Stimulated activated CD4-positive, alpha-beta T cell treated with anti-CD3 and anti-CD28 coated beads, TNF-alpha, amount 100 ng/mL, for 1 hour (primary cell): ENCODE data around the gene BCAS3.
"Not testable (repeated sequence)": the region's sequence is repeated elsewhere in the genome, so short reads cannot be mapped to it uniquely, and the experiment has no call there.

Experiments used
- DNase-seq, 3 donors: peaks; one replicate each; pipeline ENCODE4 v3.0.0-alpha.2; 2020; ENCODE audit warnings: low read depth in 3 of 3, low spot score in 1 of 3

The BCAS3 gene

DNA sequence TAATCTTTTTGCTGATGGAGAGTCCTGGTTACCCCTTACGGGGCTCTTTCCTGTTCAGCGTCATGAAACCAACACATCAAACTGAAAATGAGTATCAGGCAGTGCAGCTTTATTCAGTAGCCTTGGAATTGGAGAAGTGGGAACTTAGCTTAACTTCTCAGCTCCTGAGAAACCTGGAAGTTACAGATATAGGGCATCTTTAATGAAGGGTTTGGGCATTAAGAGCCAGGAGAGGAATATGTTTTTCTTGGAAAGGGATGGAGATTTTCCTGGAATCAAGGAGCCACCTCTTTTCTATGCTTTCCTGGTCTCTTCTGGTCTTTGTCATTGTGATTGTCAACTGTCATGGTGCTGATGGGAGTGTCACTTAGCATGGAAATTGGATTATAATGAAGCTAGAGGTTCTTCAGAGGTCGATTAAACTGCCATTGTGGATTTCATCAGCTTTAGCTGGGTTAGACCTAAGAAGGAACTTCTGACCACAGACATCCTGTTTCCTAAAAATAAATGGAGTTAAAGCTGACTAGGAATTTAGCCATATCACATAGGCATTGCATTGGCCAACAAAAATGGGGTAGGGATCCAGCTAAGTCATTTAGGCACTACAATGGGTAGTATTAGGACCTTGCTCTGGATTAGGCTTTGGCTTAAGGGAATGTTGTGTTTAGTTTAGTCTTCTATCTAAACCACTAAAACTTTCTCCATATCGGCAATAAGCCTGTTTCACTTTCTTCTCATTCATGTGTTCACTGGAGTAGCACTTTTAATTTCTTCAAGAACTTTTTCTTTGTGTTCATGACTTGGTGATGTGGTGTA, 186.4 kb downstream of the BCAS3 start:
- DNase-seq: no peak

DNA sequence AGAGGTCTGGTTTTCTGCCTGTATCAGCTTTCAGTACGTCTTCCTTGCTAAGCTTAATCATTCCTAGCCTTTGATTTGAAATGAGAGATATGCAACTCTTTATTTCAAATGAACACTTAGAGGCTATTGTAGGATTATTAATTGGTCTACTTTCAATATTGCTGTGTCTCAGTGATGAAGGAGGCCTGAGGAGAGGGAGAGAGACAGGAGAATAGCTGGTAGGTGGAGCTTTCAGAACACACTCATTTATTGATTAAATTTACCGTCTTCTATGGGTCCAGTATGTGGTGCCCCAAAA, 187.0 kb downstream of the BCAS3 start:
- DNase-seq: no peak

DNA sequence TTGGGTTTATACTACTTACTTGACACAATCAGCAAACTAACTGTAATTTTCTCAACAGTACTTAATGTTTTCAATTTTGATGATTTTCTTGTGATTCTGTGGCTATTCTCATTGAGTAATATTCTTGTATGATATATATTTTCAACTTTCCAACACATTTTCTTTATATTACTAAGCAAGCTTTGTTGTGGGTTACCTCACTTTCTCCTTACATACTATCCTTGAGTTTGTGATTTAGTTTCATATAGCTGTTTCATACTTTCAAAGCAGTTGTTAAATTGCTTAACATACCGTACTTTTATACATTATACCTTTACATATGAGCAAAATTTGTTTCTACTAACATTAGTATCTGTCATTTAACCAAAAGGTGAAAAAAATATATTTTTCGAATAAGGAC, 197.1 kb downstream of the BCAS3 start:
- DNase-seq: no peak

DNA sequence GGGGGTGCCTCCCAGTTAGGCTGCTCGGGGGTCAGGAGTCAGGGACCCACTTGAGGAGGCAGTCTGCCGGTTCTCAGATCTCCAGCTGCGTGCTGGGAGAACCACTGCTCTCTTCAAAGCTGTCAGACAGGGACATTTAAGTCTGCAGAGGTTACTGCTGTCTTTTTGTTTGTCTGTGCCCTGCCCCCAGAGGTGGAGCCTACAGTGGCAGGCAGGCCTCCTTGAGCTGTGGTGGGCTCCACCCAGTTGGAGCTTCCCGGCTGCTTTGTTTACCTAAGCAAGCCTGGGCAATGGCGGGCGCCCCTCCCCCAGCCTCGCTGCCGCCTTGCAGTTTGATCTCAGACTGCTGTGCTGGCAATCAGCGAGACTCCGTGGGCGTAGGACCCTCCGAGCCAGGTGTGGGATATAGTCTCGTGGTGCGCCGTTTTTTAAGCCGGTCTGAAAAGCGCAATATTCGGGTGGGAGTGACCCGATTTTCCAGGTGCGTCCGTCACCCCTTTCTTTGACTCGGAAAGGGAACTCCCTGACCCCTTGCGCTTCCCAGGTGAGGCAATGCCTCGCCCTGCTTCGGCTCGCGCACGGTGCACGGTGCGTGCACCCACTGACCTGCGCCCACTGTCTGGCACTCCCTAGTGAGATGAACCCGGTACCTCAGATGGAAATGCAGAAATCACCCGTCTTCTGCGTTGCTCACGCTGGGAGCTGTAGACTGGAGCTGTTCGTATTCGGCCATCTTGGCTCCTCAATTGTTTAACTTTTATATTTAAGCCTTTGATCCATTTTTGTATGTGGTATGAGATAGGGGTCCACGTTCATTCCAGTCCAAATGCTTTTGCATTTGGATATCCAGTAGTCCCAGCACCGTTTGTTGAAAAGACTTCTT, 209.3 kb downstream of the BCAS3 start:
- DNase-seq: not testable (repeated sequence)

DNA sequence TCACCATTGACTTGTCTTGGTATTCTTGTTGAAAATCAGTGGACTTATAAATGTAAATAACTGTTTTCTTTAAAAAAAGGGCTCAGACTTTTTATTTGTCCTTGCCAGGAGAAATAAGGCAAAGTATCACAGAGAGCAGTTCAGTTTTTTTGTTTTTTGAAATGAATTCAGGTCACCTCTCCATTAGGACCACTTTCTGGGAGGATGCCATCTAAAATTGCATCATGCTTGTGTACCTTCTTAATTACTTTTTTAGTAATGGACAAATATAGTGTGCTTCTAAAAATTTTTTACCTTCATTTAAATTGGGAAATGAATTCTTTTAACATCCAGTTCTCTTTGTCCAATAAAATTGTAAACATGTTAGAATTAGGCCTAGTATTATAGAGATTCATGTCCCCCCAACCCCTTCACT, 210.0 kb downstream of the BCAS3 start:
- DNase-seq: no peak

DNA sequence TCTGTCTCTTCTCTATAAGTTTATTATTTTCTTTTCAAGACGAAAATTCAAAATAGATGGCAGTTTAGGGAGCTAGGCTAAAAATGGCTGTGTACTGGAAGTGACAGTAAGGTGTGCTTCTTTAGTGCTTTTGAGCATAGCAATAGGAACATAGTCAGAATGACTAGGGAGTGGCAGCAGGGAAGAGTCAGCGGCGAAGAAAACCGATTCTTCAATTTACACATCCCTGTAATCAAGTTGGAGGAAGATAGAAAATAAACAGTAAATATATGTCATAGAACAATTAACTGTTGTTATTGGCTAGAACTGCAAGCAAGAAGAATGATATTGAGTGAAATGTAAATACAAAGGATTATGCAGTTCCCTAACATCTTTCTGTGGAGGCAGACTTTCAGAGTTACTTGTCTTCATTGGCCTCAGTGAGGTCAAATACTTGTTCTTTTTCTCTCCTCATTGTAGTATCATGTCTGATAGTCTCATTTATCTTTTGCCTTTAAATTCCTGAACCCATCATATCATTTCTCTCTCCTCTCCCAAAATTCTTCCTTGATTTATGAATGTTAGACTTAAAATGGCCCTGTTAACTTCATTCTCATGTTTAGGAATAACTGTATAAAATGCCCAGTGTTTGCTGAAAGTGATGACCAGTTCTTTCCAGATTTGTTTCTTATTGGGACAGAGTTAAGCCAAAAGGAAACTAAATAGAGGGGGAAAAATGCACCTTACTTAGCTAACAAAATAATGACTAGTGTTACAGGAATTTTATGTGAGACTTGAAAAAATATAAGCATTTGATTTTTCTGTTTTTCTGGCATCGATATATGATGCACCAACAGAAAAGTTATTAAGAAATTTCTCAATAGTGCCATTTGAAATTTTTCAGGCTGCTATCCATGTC, 211.4 kb downstream of the BCAS3 start:
- DNase-seq: no peak

DNA sequence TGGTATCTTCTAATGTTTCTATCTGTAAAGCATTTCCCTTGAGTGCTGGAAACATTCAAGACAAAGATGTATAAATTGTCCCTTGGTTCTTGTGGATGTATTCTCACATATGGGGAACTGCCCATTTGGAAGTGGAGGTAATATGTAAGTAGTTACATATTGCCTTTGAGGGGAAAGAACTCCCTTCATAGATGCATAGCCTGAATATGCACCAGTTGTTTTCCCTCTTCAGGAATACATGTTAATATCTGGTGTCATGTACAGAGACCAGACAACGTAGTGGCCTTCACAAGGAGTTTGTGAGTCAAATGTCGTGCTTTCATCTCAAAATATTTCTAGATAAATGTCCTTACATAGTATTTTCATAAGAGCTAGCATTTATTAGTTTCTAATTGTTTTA, 213.5 kb downstream of the BCAS3 start:
- no peak for DNase-seq

DNA sequence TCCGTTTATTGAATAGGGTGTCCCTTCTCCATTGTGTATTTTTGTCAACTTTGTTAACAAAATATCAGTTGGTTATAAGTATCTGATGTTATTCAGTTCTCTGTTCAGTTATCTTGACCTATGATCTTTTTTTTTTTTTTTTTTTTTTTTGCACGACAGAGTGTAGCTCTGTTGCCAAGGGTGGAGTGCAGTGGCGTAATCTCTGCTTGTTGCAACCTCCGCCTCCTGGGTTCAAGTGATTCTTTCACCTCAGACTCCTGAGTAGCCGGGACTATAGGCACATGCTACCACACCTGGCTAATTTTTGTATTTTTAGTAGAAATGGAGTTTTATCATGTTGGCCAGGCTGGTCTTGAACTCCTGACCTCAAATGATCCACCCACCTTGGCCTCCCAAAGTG, 215.8 kb downstream of the BCAS3 start:
- no peak for DNase-seq

DNA sequence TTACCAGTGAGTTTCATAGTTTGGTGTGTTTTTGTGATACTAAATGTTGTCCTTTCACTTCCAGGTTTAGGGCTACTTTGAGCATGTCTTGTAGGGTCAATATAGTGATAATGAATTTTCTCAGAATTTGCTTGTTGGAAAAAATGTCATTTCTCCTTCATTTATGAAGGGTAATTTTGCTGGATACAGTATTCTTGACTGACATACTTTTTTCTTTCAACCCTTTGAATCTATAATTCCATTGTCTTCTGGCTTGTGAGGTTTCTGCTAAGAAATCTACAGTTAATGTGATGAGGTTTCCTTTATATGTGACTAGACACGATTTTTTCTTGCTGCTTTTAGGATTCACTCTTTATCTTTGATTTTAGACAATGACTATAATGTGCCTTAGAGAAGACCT, 219.3 kb downstream of the BCAS3 start:
- no peak for DNase-seq

DNA sequence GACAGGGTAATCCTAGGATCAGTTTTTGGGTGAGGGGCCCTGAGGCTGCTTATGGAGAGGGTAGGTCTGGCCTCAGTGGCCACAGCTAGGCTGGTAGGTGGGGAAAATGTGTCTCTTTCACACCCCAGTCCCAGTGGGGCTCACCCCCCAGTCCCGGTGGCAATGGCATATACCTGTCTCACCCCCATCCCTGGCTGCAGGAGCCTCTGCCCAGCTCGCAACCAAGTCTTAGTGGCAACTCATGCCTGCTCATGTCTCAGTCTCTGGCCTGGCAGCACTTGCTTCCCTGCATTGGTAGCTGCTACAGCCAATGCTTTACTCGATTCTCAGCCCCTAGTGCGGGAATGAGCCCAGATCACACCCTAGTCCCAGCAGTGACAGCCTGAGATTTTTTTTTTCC, 221.5 kb downstream of the BCAS3 start:
- no peak for DNase-seq

DNA sequence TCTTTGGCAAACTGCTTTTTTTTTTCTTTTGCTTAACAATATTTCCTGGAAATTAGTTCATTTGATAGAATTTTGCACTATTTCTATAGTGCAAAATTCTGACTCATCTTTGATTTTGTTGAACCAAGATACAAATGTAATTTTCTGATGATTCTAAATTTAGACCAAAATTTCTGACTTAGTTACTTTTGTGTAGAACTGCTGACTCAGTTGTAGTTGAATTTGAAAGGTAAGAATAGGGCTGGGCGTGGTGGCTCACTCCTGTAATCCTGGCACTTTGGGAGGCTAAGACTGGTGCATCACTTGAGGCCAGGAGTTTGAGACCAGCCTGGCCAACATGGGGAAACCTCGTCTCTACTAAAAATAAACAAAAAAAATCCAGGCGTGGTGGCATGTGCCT, 223.0 kb downstream of the BCAS3 start:
- DNase-seq: no peak

DNA sequence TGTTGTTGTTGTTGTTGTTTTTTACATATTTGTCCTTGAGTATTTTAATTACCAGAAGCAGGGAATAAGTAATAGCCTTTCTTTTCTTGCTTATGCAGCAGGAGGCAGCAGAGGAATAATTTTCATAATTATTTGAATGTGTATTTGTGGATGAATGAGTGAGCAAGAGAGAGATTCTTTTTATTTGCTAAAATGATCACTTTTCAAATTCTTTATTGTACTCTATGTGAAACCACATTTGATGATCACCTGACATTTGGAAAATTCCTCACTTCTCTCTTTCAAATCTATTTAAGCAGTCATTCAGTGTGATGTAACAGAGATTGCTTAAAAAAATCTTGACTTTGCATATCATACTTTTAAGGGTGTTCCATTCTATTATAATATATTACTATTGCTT, 223.6 kb downstream of the BCAS3 start:
- no peak for DNase-seq

DNA sequence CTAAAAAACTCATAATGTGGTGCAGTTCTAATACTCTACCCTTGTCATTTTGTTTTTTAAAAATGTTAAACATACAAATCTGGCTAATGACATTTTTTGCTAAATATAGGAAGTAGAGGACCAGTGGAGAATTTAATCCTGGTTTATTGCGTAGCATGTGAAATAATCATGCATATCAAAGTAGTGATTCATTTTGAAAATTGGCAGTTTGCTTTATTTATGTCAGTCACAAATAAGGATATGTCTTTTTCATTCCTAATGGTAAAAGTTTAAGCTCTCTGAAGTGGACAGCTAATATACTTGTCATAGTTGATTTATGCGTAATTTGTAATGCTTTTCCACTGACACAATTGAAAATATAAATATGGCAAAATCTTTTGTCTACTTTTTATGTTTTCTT, 224.2 kb downstream of the BCAS3 start:
- DNase-seq: no peak

DNA sequence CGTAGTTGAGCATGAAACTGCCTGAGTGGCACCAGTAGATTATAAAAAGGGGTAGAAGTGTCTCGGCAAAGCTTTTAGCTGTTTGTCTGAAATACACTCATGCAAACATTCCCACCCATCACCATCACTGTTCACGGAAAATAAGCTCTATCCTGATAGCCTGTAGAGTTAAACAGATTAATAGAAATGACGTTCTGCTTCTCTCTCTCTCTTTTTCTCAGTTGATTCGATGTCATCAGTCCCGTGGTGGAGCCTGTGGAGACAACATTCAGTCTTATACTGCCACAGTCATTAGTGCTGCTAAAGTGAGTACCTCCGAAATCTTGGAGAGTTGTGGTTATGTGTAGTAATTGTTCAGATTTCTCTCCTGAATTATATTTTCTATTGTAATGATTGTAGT, 224.7 kb downstream of the BCAS3 start:
- no peak for DNase-seq

DNA sequence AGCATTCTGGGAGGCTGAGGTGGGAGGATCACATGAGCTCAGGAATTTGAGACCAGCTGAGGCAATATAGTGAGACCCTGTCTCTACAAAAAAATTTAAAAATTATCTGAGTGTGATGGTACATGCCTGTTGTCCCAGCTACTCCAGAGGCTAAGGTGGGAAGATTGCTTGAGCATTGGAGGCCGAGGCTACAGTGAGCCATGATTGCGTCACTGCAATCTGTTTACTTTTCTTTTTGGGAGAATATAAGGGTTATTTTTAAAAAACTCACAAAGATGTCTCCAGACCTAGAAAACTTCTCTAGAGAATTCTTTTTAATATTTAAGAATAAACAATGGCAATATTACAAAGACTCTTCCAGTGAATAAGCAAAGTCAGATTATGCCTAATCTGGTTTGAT, 226.9 kb downstream of the BCAS3 start:
- no peak for DNase-seq

DNA sequence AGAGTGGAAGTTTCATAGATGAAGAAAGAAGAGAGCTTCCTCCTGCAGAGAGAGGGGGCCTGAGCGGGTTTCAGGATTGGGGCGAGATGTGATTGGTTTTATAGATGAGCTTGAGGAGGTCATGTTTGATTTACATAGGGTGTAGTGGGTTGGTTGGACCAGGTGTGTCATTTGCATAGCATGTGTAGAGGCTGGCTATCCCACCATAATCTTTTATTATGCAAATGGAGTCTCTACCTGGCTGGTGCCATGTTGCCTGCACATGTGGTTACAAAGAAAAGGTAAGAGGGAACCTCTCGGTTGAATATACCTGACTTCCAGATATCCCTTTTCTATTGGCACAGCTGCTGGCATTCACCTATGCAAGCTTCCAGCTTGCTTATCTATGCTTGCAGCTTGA, 228.1 kb downstream of the BCAS3 start:
- DNase-seq: no peak

DNA sequence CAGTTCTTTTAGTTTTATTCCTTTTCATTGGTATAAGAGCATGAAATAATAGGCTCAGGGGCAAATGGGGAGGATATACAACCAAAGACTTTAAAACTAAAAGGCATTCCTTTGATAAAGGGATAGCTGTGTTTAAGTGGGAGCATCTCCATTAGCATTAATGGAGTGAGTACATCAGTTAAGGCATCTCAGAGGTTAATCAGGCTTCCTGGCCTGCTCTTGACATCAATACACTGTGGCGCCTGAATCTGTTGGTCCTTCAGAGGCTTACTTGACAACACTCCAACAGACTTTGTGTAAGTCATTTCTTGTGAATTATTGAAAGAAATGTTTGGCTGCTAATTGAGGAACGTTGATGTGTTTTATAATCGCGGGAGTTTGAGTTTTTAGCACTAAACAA, 230.7 kb downstream of the BCAS3 start:
- no peak for DNase-seq

DNA sequence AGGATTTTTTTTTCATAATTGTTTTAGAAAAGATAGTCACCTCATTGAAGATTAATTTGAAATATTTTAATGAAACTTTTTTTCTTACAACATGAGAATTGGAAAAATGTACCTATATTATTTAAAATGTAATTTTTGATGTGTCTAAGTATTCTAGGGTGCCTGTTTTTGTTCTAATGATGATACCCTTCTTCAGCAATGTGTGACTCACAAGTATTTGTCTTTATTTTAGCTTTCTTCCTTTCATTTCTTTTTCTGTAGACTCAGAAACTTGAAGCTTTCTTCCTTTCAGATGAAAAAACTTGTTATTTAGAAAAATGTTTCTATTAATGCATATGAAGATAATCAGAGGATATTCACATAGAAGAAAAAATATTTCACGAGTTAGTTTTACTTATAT, 231.8 kb downstream of the BCAS3 start:
- no peak for DNase-seq

DNA sequence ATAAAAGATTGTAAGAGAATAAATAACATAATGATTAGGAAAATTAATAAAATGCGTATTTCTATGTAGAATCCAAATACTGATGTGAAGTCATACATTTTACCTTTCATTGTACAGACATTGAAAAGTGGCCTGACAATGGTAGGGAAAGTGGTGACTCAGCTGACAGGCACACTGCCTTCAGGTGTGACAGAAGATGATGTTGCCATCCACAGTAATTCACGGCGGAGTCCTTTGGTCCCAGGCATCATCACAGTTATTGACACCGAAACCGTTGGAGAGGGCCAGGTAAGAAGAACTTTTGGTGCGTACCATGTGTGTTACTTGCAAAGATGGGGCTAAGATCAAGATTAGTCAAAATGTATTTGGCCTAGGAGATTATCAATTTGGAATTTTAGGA, 232.8 kb downstream of the BCAS3 start:
- no peak for DNase-seq

DNA sequence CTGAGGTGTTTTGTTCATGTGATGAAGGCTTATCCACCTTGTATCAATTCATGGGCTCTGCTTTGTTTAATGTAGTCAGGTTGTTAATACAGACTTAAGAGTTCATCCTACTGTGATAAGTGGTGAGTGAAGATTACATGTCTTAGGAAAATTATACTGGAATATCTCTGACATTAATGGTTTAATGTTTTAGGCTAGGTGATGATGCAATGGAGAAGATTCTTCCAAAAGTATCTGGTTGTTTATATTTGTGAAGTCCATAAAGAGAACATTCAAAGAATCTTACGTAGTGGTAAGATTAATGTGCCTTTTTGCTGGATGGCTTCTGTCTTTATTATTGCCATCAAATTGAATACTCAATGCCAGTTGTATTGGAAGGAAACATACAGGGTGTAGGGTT, 236.4 kb downstream of the BCAS3 start:
- no peak for DNase-seq

DNA sequence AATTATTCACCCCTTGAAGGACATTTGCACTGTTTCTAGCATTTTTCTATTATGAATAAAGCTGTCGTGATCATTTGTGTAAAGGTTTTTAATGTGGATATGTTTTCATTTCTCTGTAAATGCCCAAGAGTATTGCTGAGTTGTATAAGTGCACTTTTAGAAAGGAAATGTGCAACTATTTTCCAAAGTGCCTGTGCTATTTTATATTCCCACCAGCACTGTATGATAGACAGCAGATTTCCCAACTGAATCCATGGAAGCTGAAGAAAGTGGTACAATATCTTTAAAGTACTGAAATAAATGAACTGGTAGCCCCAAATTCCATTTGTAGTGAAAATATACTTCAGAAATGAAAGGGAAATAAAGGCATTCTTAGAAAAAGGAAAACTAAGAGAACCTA, 238.4 kb downstream of the BCAS3 start:
- DNase-seq: no peak

DNA sequence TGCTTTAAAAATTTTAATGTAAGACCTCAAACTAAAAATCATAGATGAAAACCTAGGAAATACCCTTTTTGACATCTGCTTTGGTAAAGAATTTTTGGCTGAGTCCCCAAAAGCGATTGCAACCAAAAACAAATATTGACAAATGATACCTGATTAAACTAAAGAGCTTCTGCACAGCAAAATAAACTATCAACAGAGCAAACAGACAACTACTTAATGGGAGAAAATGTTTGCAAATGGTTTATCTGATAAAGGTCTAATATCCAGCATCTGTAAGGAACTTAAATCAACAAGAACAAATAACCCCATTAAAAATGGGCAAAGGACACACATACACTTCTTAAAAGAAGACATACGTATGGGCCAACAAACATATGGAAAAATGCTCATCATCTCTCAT, 242.5 kb downstream of the BCAS3 start:
- no peak for DNase-seq
